SW 1271 (cell line): Measurements from ENCODE around the gene FCN2.

Experiments
- DNase-seq, 2 experiments: peaks; one replicate each; lab custom pipeline; 2025; lab: John Stamatoyannopoulos, UW

FCN2 gene

GRCh38 chr9:134880484-134881312 lies at the start of gene FCN2:
Gene FCN2 (plus strand): TSS chr9:134880810. CDS start chr9:134880822, 12 bp downstream.
- DNase-seq = no peak

DNA sequence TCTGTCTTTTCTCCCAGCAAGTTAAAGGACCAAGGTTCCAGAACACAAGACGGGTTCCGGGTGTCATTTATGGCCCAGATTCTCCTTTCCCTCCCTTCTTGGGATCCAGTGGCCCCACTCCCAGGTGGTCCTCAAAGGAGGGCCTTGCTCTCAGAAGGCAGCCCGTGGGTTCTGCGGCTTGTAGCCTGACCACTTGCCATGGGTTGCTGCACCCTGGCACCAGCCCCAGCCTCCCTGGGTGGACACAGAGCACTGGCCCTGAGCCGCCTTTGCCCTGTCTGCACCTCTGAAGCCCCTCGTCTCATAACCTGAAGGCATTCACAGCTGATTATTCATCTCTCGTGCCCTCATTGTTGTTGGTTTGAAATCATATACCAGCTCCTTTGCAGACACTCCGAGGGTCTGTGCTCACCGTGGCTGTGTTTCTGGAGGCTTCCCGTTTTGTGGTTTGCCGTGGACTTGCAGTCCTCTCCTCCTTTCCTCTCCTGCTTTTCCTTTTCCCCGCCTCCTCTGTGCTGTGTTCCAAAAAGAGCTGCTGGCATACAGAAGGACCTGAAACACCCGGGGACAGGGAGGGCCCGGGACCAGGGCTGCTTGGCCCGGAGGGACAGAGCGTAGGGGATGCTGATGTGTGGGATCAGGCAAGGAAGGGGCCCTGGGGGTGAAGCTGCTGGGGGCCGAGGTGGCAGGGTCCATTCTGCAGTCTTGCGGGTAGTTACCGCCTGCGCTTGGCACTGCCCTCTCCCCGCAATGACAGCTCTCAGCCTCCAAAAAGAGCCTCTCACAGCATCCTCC lies 49.5 kb upstream of the FCN2 start:
- DNase-seq = no peak

- DNase-seq = no peak
Measured at GRCh38 chr9:134832471-134832870, 48.1 kb upstream of the FCN2 start.

GRCh38 chr9:134833294-134833880 lies 47.2 kb upstream of the FCN2 start:
- no peak for DNase-seq

- DNase-seq = no peak
Measured at GRCh38 chr9:134834217-134834956, 46.2 kb upstream of the FCN2 start.

GRCh38 chr9:134834957-134835419 lies 45.6 kb upstream of the FCN2 start:
- DNase-seq = no peak

DNA sequence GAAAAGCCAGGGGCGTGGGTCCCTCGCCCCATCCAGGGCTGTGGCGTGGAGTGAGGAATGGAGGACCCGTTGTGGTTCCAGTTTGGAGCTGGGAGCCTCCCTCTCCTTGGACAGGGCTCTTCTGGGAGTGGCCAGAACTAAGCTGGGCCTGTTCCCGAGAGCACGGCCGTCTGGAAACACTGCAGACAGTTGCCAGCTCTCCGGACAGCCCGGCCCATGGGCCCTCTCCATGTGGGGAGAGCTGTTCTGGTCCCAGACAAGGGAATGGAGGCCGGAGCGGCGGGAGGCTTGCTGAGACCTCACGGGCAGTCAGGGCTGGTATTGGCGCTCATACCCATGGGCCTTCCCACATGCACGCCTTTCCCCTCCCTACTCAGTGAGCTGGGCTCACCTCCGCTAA lies 45.2 kb upstream of the FCN2 start:
- DNase-seq = no peak

DNA sequence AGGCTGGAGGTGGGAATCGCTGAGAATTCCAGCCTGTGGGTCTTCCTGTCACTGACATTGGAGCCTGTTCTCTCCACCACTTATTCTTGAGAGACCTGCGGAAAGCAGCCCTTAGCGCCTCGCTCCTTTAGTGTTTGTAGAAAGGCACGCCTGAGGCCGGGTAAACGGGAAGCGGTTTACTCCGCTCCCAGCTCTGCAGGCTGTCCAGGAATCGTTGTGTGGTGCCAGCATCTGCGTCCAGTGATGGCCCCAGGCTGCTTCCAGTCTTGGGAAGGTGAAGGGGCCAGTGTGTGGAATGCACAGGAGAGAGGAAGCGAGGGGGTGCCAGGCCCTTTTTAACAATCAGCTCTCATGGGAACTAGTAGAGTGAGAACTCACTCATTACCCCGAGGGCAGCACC lies 44.6 kb upstream of the FCN2 start:
- no peak for DNase-seq

DNA sequence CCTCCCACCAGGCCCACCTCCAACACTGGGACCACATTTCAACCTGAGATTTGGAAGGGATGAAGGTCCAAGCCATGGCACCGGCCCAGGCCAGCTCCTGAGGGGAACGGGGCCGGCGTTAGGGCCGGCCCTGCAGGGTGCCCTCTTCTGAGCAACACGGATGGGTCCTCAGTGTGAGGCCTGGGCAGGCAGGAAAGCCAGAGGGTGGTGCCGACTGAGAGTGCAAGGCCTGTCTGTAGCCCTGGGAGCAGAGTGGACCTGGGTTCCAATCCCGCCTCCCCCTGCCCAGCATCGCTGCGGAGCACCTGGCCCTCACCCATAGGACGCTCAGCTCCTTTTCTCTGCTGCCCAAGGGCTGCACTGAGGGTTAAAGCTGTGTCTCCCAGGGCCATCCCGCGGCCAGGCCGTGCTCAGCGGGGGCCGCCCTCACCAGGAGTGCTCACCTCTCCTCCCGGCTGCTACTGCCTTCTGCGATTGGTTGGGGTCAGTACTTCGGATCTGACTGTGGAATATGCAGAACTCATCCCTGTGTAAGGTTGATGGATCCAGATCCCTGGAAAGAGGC lies 44.1 kb upstream of the FCN2 start:
- no peak for DNase-seq

GRCh38 chr9:134837529-134837928 lies 43.1 kb upstream of the FCN2 start:
- DNase-seq = no peak

GRCh38 chr9:134838651-134839454 lies 41.8 kb upstream of the FCN2 start:
- DNase-seq = no peak

GRCh38 chr9:134839455-134840125 lies 41.0 kb upstream of the FCN2 start:
- DNase-seq = no peak

GRCh38 chr9:134840511-134840910 lies 40.1 kb upstream of the FCN2 start:
- no peak for DNase-seq

DNA sequence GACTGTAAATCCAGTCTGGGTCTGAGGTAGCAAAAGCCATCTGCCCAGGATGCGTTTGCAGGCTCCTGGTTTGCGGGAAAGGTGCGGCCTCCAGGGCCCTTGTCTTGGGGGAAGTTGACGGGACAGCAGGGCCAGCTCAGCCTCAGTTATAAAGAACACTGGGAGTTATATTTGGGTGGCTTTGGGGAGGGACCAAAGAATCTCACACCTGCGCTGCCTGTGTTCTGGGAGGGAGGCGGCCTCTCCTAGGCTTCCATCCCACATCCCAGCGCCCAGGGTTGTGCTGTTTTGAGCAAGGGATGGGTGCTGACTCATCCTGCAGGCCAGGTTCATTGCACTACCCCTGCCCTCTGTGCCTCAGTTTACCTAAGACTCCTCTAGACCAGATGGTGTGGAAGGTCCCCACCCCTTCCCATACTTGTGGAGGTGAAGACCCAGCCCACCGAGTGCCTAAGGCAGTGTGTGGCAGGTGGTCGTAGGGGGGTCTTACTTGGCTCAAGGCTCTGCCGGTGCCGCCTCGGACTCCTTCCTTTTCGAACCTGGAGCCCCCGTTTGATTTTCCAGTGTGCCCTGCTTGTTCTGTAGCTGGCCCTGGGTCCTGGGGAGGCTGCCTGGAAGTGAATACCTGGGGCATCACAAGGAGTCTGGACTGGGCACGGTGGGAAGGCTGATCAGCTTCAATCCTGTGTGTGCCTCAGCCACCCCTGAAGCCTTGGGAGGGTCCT lies 39.3 kb upstream of the FCN2 start:
- DNase-seq = no peak

DNA sequence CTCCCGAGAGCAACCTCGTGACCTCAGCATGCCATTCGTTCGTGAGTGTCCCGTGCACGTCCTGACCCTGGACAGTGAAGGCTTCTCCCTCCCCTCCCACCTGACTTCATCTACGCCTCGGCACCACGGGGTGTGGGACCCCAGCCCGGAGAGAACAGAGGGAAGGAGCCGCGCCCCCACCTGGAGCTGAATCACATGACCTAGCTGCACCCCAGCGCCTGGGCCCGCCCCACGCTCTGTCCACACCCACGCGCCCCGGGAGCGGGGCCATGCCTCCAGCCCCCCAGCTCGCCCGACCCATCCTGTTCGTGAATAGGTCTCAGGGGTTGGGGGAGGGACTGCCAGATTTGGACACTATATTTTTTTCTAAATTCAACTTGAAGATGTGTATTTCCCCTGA lies 38.3 kb upstream of the FCN2 start:
- no peak for DNase-seq

- no peak for DNase-seq
Measured at GRCh38 chr9:134843740-134844139, 36.9 kb upstream of the FCN2 start.

- no peak for DNase-seq
Measured at GRCh38 chr9:134844821-134845220, 35.8 kb upstream of the FCN2 start.

DNA sequence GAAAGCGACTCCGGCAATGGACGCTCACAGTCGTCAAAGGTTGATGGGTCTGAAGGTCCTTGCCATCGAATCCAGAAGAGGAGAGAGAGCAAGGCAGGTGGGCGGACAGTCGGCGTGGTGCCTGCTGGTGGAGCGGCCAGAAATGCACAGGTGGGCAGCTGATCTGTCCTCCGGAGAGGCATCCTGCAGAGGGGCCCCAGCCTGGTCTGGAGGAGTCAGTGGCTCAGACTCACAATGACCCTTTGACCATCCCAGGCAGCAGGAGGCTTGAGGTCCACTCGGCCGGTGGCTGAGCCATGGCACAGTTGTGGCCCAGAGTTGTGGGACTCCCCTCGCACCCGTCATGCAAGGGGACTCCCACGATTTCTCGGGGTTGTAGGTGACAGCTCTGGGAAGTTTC lies 34.4 kb upstream of the FCN2 start:
- DNase-seq = no peak

DNA sequence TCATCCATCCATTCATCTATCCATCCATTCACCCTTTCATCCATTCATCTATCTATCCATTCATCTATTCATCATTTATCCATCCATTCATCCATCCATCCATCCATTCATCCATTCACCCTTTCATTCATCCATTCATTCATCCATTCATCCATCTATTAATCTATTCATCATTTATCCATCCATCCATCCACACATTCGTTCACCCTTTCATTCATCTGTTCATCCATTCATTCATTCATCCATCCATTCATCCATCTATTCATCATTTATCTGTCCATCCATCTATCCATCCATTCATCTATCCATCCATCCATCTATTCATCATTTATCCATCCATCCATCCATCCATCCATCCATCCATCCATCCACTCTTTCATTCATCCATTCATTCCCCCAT lies 33.9 kb upstream of the FCN2 start:
- DNase-seq = no peak

DNA sequence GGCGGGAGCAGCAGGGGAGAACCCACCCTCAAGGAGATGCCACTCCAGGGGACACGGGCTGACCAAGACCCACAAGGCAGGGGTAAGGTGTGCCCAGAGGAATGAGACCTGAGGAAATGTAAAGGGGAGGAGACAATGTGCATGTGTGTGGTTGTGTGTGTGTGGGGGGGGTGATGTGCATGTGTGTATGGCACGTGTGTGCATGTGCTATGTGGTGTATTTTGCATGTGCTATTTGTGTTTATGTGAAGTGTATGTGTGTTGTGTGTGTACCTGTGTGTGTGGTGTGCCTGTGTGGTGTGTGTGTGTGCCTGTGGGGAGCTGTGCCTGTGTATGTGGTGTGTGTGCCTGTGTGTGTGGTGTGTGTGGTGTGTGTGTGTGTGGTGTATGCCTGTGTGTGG lies 33.5 kb upstream of the FCN2 start:
- DNase-seq = no peak
